Measurements from ENCODE around the gene ARL13B.

The ARL13B gene

DNA sequence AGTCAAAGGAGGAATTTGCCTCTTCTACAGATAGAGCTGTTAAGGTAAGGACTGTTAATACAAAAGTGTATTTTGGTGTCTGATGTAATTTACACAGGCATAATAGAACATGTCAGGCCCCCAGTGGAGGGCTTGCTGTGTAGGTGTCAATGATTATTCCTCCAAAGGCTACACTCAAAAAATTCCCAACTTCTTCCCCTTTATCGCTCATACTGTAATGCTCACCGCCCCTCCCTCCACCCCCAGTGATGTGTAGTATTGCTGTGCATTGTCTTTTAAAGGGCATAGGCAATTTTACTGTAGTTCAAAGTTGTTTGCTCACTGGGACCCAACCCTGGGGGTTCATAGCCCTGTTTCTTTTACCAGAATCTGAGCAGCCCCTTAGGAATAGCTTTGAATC lies 115.2 kb downstream of the ARL13B start:
- no peaks in the 10 kb centered on the region for H3K9me2 ChIP-seq (replicated peaks; ENCODE audit: insufficient read depth, low read length)
- H3K27me3 ChIP-seq (replicated peaks; ENCODE audit: insufficient read depth, low read length), result no peaks in the 10 kb centered on the region
- no peak overlapping the region for H3K4me2 ChIP-seq (ENCODE audit: low read depth, low read length)
- H3K36me3 ChIP-seq (replicated peaks; ENCODE audit: insufficient read depth, low read length), result no peaks in the 10 kb centered on the region; the same call in 1 of the 2 replicates
- peaks cover 8% of the 10 kb centered on the region for H3K4me1 ChIP-seq (ENCODE audit: low read length)
- H2AFZ ChIP-seq (ENCODE audit: low read length), result no peak overlapping the region
- no peaks in the 10 kb centered on the region for H3F3A ChIP-seq (ENCODE audit: insufficient read depth, low read length)
- H3K9me3 ChIP-seq (replicated peaks; ENCODE audit: insufficient read depth, low read length), result no peaks in the 10 kb centered on the region
- H4K20me1 ChIP-seq (ENCODE audit: insufficient read depth, low read length), result no peaks in the 10 kb centered on the region
- no peak overlapping the region for H3K27ac ChIP-seq (ENCODE audit: low read length)
- DNase-seq, result no peak
- no peaks in the 10 kb centered on the region for H3K79me2 ChIP-seq (ENCODE audit: low read length)
- H3K4me3 ChIP-seq (ENCODE audit: low read length), result no peak overlapping the region
- TF ChIP-seq, protein P1, sequence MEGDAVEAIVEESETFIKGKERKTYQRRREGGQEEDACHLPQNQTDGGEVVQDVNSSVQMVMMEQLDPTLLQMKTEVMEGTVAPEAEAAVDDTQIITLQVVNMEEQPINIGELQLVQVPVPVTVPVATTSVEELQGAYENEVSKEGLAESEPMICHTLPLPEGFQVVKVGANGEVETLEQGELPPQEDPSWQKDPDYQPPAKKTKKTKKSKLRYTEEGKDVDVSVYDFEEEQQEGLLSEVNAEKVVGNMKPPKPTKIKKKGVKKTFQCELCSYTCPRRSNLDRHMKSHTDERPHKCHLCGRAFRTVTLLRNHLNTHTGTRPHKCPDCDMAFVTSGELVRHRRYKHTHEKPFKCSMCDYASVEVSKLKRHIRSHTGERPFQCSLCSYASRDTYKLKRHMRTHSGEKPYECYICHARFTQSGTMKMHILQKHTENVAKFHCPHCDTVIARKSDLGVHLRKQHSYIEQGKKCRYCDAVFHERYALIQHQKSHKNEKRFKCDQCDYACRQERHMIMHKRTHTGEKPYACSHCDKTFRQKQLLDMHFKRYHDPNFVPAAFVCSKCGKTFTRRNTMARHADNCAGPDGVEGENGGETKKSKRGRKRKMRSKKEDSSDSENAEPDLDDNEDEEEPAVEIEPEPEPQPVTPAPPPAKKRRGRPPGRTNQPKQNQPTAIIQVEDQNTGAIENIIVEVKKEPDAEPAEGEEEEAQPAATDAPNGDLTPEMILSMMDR (IDR thresholded peaks at IDR 0.05; ENCODE audit: low read length), result no peak
- TF ChIP-seq EZH2 (optimal IDR thresholded peaks at IDR 0.05; ENCODE audit: low read depth, low read length) (no peak), EZH2phosphoT487 (IDR thresholded peaks at IDR 0.05; ENCODE audit: low read length) (no peak)
- no peak overlapping the region for H3K9ac ChIP-seq (ENCODE audit: low read length)

DNA sequence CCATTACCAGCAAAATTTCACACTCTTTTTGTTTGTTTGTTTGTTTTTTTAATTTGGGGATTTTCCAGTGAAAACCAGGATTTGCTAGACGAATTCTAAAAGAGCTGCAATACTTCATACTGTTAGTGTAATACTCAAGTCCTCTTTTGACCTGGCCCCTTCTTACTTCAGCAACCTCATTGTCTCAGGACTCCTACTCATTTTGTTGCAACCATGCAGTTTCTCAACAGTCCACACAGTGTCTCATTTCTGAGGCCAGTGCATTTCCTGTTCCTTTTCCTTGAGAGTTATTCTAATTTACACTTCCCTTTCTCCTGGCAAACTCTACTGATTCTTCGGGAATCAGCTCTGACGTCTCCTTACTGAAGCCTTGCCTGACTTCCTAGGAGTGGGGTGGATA lies 118.5 kb downstream of the ARL13B start:
- Histone ChIP-seq H3K4me1 (ENCODE audit: low read length) (peaks cover 8% of the 10 kb centered on the region), H3K9me2 (replicated peaks; ENCODE audit: insufficient read depth, low read length) (no peaks in the 10 kb centered on the region), H2AFZ (ENCODE audit: low read length) (no peak overlapping the region), H3K4me3 (ENCODE audit: low read length) (no peak overlapping the region), H3K27ac (ENCODE audit: low read length) (no peak overlapping the region), H3F3A (ENCODE audit: insufficient read depth, low read length) (no peaks in the 10 kb centered on the region), H4K20me1 (ENCODE audit: insufficient read depth, low read length) (no peaks in the 10 kb centered on the region), H3K9me3 (replicated peaks; ENCODE audit: insufficient read depth, low read length) (no peaks in the 10 kb centered on the region), H3K79me2 (ENCODE audit: low read length) (no peaks in the 10 kb centered on the region), H3K27me3 (replicated peaks; ENCODE audit: insufficient read depth, low read length) (no peaks in the 10 kb centered on the region), H3K4me2 (ENCODE audit: low read depth, low read length) (no peak overlapping the region), H3K9ac (ENCODE audit: low read length) (no peak overlapping the region), H3K36me3 (replicated peaks; ENCODE audit: insufficient read depth, low read length) (no peaks in the 10 kb centered on the region; the same call in 1 of the 2 replicates)
- TF ChIP-seq, protein P1 (IDR thresholded peaks at IDR 0.05; ENCODE audit: low read length), result no peak
- TF ChIP-seq EZH2phosphoT487 (IDR thresholded peaks at IDR 0.05; ENCODE audit: low read length) (no peak), EZH2 (optimal IDR thresholded peaks at IDR 0.05; ENCODE audit: low read depth, low read length) (no peak)
- DNase-seq, result no peak

DNA sequence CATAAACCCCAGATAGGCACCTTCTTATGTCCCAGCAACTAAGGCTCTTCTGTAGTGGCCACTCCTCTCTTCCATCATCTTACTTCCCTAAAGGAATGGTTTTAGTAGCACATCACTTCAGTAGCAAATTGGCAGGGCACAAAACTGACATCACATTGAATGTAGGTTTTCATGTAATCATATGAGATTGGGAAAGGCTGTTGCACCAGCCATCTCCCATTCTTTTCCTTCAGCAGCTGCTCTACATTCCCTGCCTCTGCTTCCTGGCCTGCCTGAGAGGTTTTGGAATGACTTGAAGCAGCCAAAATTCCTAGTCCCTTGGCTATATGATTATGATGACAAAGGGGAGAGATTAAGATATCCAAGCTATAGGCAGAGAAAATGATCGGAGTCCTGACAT lies 119.4 kb downstream of the ARL13B start:
- no peak for DNase-seq
- Histone ChIP-seq H3K4me2 (ENCODE audit: low read depth, low read length) (no peak overlapping the region), H3K9ac (ENCODE audit: low read length) (no peak overlapping the region), H3K27ac (ENCODE audit: low read length) (no peak overlapping the region), H3K36me3 (replicated peaks; ENCODE audit: insufficient read depth, low read length) (no peaks in the 10 kb centered on the region; the same call in 1 of the 2 replicates), H3K9me2 (replicated peaks; ENCODE audit: insufficient read depth, low read length) (no peaks in the 10 kb centered on the region), H4K20me1 (ENCODE audit: insufficient read depth, low read length) (no peaks in the 10 kb centered on the region), H3K9me3 (replicated peaks; ENCODE audit: insufficient read depth, low read length) (no peaks in the 10 kb centered on the region), H3K79me2 (ENCODE audit: low read length) (no peaks in the 10 kb centered on the region), H3K4me3 (ENCODE audit: low read length) (no peak overlapping the region), H3F3A (ENCODE audit: insufficient read depth, low read length) (no peaks in the 10 kb centered on the region), H3K27me3 (replicated peaks; ENCODE audit: insufficient read depth, low read length) (no peaks in the 10 kb centered on the region), H2AFZ (ENCODE audit: low read length) (no peak overlapping the region), H3K4me1 (ENCODE audit: low read length) (peaks cover 1% of the 10 kb centered on the region; the same call in 1 of the 2 replicates)
- TF ChIP-seq, protein P1 (IDR thresholded peaks at IDR 0.05; ENCODE audit: low read length), result no peak
- TF ChIP-seq EZH2phosphoT487 (IDR thresholded peaks at IDR 0.05; ENCODE audit: low read length) (no peak), EZH2 (optimal IDR thresholded peaks at IDR 0.05; ENCODE audit: low read depth, low read length) (no peak)
